BLaER1 treated with 17β-estradiol and CSF1 and Interleukin-3, amounts not matched to agents 10 nM and 100 nM (cell line): ENCODE results near the gene SPTBN1.

Experiments
- H3K27ac ChIP-seq, 11 experiments: shearing (Covaris generic); formaldehyde crosslinking; 2 replicates each; pipeline ENCODE4 v1.8.1; 2022
- H3K27me3 ChIP-seq, 11 experiments: shearing (Covaris generic); formaldehyde crosslinking; 2 replicates each; pipeline ENCODE4 v1.8.1; 2022
- H3K36me3 ChIP-seq, 11 experiments: shearing (Covaris generic); formaldehyde crosslinking; 2 replicates each; pipeline ENCODE4 v1.8.1; 2022
- H3K4me1 ChIP-seq, 10 experiments: shearing (Covaris generic); formaldehyde crosslinking; 2 replicates each; pipeline ENCODE4 v1.8.1; 2022
- H3K4me2 ChIP-seq, 11 experiments: shearing (Covaris generic); formaldehyde crosslinking; 2 replicates each; pipeline ENCODE4 v1.8.1; 2022
- H3K4me3 ChIP-seq, 10 experiments: shearing (Covaris generic); formaldehyde crosslinking; 2 replicates each; pipeline ENCODE4 v1.8.1; 2022
- H3K9ac ChIP-seq, 11 experiments: shearing (Covaris generic); formaldehyde crosslinking; 2 replicates each; pipeline ENCODE4 v1.8.1; 2022
- H3K9me3 ChIP-seq, 11 experiments: shearing (Covaris generic); formaldehyde crosslinking; replicated peaks in 1 of 11; 2 replicates each; pipeline ENCODE4 v1.8.1; 2022
- H4K20me1 ChIP-seq, 11 experiments: shearing (Covaris generic); formaldehyde crosslinking; 2 replicates each; pipeline ENCODE4 v1.8.1; 2022
- Cebpa-rat ChIP-seq, 11 experiments: shearing (Covaris generic); IDR thresholded peaks; 2 replicates each; pipeline ENCODE4 v1.8.1; 2022

Gene SPTBN1

GRCh38 chr2:54559593-54560145 lies 103.5 kb downstream of the SPTBN1 start:
- Histone ChIP-seq H4K20me1 (peaks cover 0 to 55% (median 19%) of the 10 kb centered on the region in 11 experiments; a peak in 10 of 22 replicates), H3K4me3 (peak overlapping the region; percentile 68 to 99 (median 92)), H3K36me3 (peaks cover 0 to 24% (median 12%) of the 10 kb centered on the region in 11 experiments; a peak in 9 of 22 replicates), H3K9me3 (no peaks in the 10 kb centered on the region), H3K4me2 (peak overlapping the region; percentile 87 to 99 (median 93)), H3K9ac (peak overlapping the region; percentile 82 to 99 (median 95)), H3K4me1 (peaks cover 51 to 70% (median 60%) of the 10 kb centered on the region in 10 experiments), H3K27me3 (no peaks in the 10 kb centered on the region), H3K27ac (peak overlapping the region; percentile 73 to 99 (median 96))
- peak in 3 of 11 experiments; percentile 25 to 45 (median 32); a peak in 3 of 22 replicates for TF ChIP-seq Cebpa-rat (IDR thresholded peaks at IDR 0.05)

DNA sequence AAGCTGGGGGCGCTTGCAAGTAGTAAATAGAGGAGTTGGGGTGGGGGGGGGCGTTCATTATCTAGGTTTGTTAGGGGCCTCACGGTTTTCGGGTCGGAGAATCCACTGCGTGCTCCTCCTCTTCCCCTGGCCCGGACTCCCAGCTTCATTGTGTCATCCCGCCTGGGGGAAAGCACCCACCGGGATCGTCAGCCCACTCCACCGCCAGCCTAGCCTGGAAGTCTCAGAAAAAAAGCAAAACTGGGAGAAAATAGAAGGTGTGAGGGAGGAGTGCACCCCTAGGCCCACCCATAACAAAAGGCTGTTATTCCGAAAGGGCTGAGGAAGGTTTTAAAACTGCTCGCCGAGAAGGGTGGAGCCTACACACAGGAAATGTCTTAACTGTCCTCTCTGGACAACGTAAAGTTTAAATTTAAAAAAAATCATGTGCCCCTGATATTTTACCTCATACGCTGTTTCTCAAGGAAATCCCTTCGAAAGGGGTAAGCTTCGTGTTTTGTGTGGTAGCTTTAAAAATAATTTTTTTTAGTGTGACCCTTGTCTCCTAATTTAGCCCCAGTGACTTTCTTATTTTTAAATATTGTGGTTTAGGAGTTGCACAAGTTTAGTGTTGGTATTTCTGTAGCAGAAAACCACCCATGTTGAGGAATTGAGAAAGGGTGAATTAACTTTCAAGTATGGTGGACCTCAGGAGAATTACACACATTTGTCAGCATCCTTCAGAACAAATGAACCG lies 104.2 kb downstream of the SPTBN1 start:
- H3K4me3 ChIP-seq: peak overlapping the region; percentile 68 to 99 (median 92)
- no peaks in the 10 kb centered on the region for H3K9me3 ChIP-seq
- H3K27ac ChIP-seq: peak overlapping the region; percentile 73 to 99 (median 96)
- H3K4me2 ChIP-seq: peak overlapping the region; percentile 87 to 99 (median 93)
- TF ChIP-seq Cebpa-rat (IDR thresholded peaks at IDR 0.05): peak in 4 of 11 experiments; percentile 57 to 90 (median 67); a peak in 10 of 22 replicates
- H3K36me3 ChIP-seq: peaks cover 0 to 31% (median 18%) of the 10 kb centered on the region in 11 experiments; a peak in 9 of 22 replicates
- H3K27me3 ChIP-seq: no peaks in the 10 kb centered on the region
- H3K9ac ChIP-seq: peak overlapping the region; percentile 82 to 99 (median 95)
- H4K20me1 ChIP-seq: peaks cover 0 to 62% (median 25%) of the 10 kb centered on the region in 11 experiments; a peak in 11 of 22 replicates
- H3K4me1 ChIP-seq: peaks cover 52 to 74% (median 65%) of the 10 kb centered on the region in 10 experiments

DNA sequence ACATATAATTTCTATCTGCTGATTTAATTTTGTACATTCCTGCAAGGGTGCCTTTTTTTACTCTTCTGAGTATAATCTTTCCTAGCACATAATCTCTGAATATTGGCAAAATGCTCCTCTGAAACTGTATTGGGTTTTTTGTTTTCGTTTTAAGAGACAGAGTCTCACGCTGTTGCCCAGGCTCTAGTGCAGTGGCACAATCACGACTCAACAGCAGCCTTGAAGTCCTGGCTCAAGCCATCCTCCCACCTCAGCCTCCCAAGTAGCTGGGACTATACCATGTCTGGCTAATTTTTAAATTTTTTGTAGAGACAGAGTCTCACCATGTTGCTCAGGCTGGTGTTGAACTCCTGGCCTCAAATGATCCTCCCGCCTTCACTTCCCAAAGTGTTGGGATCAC lies 104.9 kb downstream of the SPTBN1 start:
- TF ChIP-seq Cebpa-rat (IDR thresholded peaks at IDR 0.05): no peak

DNA sequence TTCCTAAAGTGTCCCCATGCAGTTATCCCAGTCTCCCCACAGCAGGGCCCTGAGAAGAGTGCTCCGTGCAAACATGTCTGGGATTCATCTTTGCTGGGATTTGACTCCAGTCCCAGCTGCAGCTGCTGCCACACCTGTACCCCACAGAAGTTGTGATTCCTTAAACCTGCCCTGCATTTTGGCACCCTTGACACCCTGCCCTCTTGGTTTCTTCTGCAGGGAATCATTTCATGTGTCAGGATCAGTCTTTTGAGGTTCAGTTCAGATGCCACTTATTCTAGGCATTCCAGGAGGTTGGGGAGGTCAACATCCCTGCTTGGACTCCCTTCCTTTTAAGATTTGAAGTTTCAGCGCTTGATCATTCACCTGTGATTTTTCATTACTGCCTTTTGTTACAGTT lies 108.3 kb downstream of the SPTBN1 start:
- Histone ChIP-seq H3K4me1 (peaks cover 70 to 86% (median 81%) of the 10 kb centered on the region in 10 experiments), H3K27me3 (no peaks in the 10 kb centered on the region), H3K27ac (peak overlapping the region in 8 of 11 experiments; percentile 0 to 87 (median 30); a peak in 8 of 22 replicates), H3K4me3 (peak overlapping the region in 3 of 10 experiments; percentile 17 to 90 (median 33); a peak in 4 of 20 replicates), H3K4me2 (peak overlapping the region; percentile 38 to 98 (median 90)), H3K36me3 (peaks cover 0 to 55% (median 35%) of the 10 kb centered on the region in 11 experiments; a peak in 12 of 22 replicates), H3K9ac (peak overlapping the region in 5 of 11 experiments; percentile 1 to 53 (median 26); a peak in 6 of 22 replicates), H3K9me3 (no peaks in the 10 kb centered on the region), H4K20me1 (peaks cover 0 to 91% (median 30%) of the 10 kb centered on the region in 11 experiments; a peak in 11 of 22 replicates)
- TF ChIP-seq Cebpa-rat (IDR thresholded peaks at IDR 0.05): no peak

More for the DNA sequence above, 104.9 kb downstream of the SPTBN1 start:
- Histone ChIP-seq H3K4me1 (peaks cover 57 to 75% (median 66%) of the 10 kb centered on the region in 10 experiments), H4K20me1 (peaks cover 0 to 69% (median 30%) of the 10 kb centered on the region in 11 experiments; a peak in 11 of 22 replicates), H3K4me2 (peak overlapping the region; percentile 87 to 99 (median 93)), H3K27me3 (no peaks in the 10 kb centered on the region), H3K9ac (peak overlapping the region; percentile 82 to 99 (median 95)), H3K27ac (peak overlapping the region; percentile 73 to 99 (median 96); a peak in 21 of 22 replicates), H3K4me3 (peak overlapping the region; percentile 68 to 99 (median 92)), H3K36me3 (peaks cover 0 to 34% (median 18%) of the 10 kb centered on the region in 11 experiments; a peak in 9 of 22 replicates), H3K9me3 (no peaks in the 10 kb centered on the region)

DNA sequence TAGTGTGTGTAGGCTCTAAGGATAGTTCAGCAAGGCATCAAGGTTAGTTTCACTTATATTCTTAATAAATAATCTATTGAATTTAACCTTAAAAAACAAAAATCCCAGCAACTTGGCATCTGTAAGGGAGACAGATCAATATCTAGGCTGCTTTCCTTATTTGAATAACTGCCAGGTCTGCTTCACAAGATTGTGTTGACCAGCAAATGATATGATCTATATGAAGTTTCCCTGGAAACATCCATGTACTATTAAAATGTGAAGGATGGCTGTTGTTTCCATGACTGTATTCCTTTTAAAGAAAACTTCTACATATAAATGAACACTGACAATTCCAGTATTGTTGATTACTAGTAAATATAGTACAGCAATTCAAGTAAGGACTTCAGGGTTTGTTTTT lies 109.4 kb downstream of the SPTBN1 start:
- peaks cover 81 to 98% (median 92%) of the 10 kb centered on the region in 10 experiments for H3K4me1 ChIP-seq
- no peak for TF ChIP-seq Cebpa-rat (IDR thresholded peaks at IDR 0.05)
- H3K4me2 ChIP-seq: peak overlapping the region; percentile 19 to 98 (median 90); a peak in 20 of 22 replicates
- H3K27ac ChIP-seq: peak overlapping the region in 7 of 11 experiments; percentile 1 to 87 (median 28); a peak in 8 of 22 replicates
- no peak overlapping the region; a peak in 1 of 20 replicates for H3K4me3 ChIP-seq
- no peaks in the 10 kb centered on the region for H3K9me3 ChIP-seq
- peaks cover 0 to 93% (median 30%) of the 10 kb centered on the region in 11 experiments; a peak in 11 of 22 replicates for H4K20me1 ChIP-seq
- peaks cover 0 to 55% (median 35%) of the 10 kb centered on the region in 11 experiments; a peak in 12 of 22 replicates for H3K36me3 ChIP-seq
- peak overlapping the region in 4 of 11 experiments; percentile 16 to 47 (median 29); a peak in 3 of 22 replicates for H3K9ac ChIP-seq
- no peaks in the 10 kb centered on the region for H3K27me3 ChIP-seq

DNA sequence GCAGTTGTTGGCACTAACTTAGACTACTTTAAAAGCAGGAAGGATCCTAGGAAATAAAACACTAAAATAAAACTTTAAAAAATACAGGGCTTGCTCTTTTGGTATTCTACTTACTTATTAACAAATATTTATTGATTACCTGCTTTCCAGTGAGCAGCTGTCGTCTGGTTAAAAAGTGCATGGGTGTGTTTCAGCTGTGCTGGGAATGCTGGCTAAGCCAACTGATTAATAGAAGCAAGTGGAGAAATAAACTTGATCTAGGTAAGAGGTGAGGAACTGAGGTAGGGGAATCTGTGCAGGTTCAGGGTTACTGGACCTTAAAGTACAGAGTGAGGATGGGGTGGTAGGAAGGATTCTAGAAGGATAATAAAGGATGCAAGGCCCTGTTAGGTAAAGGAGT lies 110.8 kb downstream of the SPTBN1 start:
- no peak for TF ChIP-seq Cebpa-rat (IDR thresholded peaks at IDR 0.05)
- peak overlapping the region in 1 of 10 experiments; percentile 20; a peak in 1 of 20 replicates for H3K4me3 ChIP-seq
- peak overlapping the region in 1 of 11 experiments; percentile 19; a peak in 2 of 22 replicates for H3K9ac ChIP-seq
- peaks cover 83 to 100% (median 99%) of the 10 kb centered on the region in 10 experiments for H3K4me1 ChIP-seq
- peak overlapping the region in 9 of 11 experiments; percentile 87 to 98 (median 90); a peak in 19 of 22 replicates for H3K4me2 ChIP-seq
- H3K9me3 ChIP-seq: no peaks in the 10 kb centered on the region
- peak overlapping the region in 8 of 11 experiments; percentile 41 to 94 (median 84); a peak in 12 of 22 replicates for H3K27ac ChIP-seq
- H3K36me3 ChIP-seq: peaks cover 0 to 56% (median 35%) of the 10 kb centered on the region in 11 experiments; a peak in 12 of 22 replicates
- peaks cover 0 to 96% (median 30%) of the 10 kb centered on the region in 11 experiments; a peak in 11 of 22 replicates for H4K20me1 ChIP-seq
- H3K27me3 ChIP-seq: no peaks in the 10 kb centered on the region

- Histone ChIP-seq H3K4me3 (peak overlapping the region; percentile 14 to 54 (median 40); a peak in 14 of 20 replicates), H3K9ac (peak overlapping the region; percentile 22 to 79 (median 69); a peak in 20 of 22 replicates), H3K27me3 (no peaks in the 10 kb centered on the region), H3K4me2 (peak overlapping the region; percentile 85 to 98 (median 92)), H4K20me1 (peaks cover 0 to 95% (median 20%) of the 10 kb centered on the region in 11 experiments; a peak in 14 of 22 replicates), H3K9me3 (no peaks in the 10 kb centered on the region), H3K36me3 (peaks cover 0 to 59% (median 38%) of the 10 kb centered on the region in 11 experiments; a peak in 13 of 22 replicates), H3K27ac (peak overlapping the region in 10 of 11 experiments; percentile 48 to 94 (median 82); a peak in 20 of 22 replicates), H3K4me1 (peaks cover 90 to 100% (median 99%) of the 10 kb centered on the region in 10 experiments)
- TF ChIP-seq Cebpa-rat (IDR thresholded peaks at IDR 0.05): no peak
Measured at GRCh38 chr2:54568876-54569321, 112.8 kb downstream of the SPTBN1 start.
